ENCODE measurements around the gene CLECL1.
A peak's percentile ranks its signal among the peaks of the same experiment; 100 is the strongest.
"Not testable (repeated sequence)": the region's sequence is repeated elsewhere in the genome, so short reads cannot be mapped to it uniquely, and the experiment has no call there.

CLECL1 gene

GRCh38 chr12:9719790-9720189 is 13.1 kb downstream of the CLECL1 start:
- no peak for DNase-seq (ENCODE audit: low read depth)

GRCh38 chr12:9718968-9719367 is 13.9 kb downstream of the CLECL1 start:
- DNase-seq (ENCODE audit: low read depth), result no peak

GRCh38 chr12:9717070-9717925 is 15.6 kb downstream of the CLECL1 start:
- no peak for DNase-seq (ENCODE audit: low read depth)

GRCh38 chr12:9713032-9713558 is 19.8 kb downstream of the CLECL1 start:
- DNase-seq (ENCODE audit: low read depth), result not testable (repeated sequence)

- DNase-seq (ENCODE audit: low read depth), result peak; percentile 23
Measured at GRCh38 chr12:9711664-9712063, 21.2 kb downstream of the CLECL1 start.

- no peak for DNase-seq (ENCODE audit: low read depth)
Measured at GRCh38 chr12:9710584-9711375, 22.1 kb downstream of the CLECL1 start.

GRCh38 chr12:9708853-9709252 is 24.0 kb downstream of the CLECL1 start:
- DNase-seq (ENCODE audit: low read depth), result no peak

- no peak for DNase-seq (ENCODE audit: low read depth)
Measured at GRCh38 chr12:9707864-9708808, 24.8 kb downstream of the CLECL1 start.

GRCh38 chr12:9707356-9707755 is 25.5 kb downstream of the CLECL1 start:
- no peak for DNase-seq (ENCODE audit: low read depth)

GRCh38 chr12:9706086-9706685 is 26.7 kb downstream of the CLECL1 start:
- DNase-seq (ENCODE audit: low read depth), result no peak

GRCh38 chr12:9704561-9704960 is 28.3 kb downstream of the CLECL1 start:
- not testable (repeated sequence) for DNase-seq (ENCODE audit: low read depth)

- no peak for DNase-seq (ENCODE audit: low read depth)
Measured at GRCh38 chr12:9702255-9702654, 30.6 kb downstream of the CLECL1 start.

GRCh38 chr12:9701380-9702154 is 31.3 kb downstream of the CLECL1 start:
- no peak for DNase-seq (ENCODE audit: low read depth)

- DNase-seq (ENCODE audit: low read depth), result no peak
Measured at GRCh38 chr12:9700606-9700956, 32.3 kb downstream of the CLECL1 start.

GRCh38 chr12:9699898-9700605 is 32.8 kb downstream of the CLECL1 start:
- no peak for DNase-seq (ENCODE audit: low read depth)

GRCh38 chr12:9699269-9699897 is 33.5 kb downstream of the CLECL1 start:
- no peak for DNase-seq (ENCODE audit: low read depth)

GRCh38 chr12:9698681-9699080 is 34.2 kb downstream of the CLECL1 start:
- no peak for DNase-seq (ENCODE audit: low read depth)

- DNase-seq (ENCODE audit: low read depth), result no peak
Measured at GRCh38 chr12:9697619-9698018, 35.3 kb downstream of the CLECL1 start.

GRCh38 chr12:9695661-9696060 is 37.2 kb downstream of the CLECL1 start:
- DNase-seq (ENCODE audit: low read depth), result not testable (repeated sequence)

Measured in GM04503 (cell line).